HEK293 (cell line): ENCODE results near the gene HOXA6.

Experiments
- CTCF ChIA-PET: fragments of 350-600 bp; formaldehyde crosslinking; extraction: SDS; loops from one replicate; lab custom pipeline; 2021; ENCODE audit warnings: antibody characterized with exemption; lab: Yijun Ruan, JAX
- POLR2A ChIA-PET: fragments of 300-600 bp; formaldehyde crosslinking; extraction: SDS; loops from one replicate; lab custom pipeline; 2020; ENCODE audit warnings: antibody characterized with exemption, inconsistent platforms; lab: Yijun Ruan, JAX
- H3K27ac ChIP-seq: fragments of 200-500 bp; sonication (Bioruptor generic); 2 replicates; pipeline ENCODE4 v1.5.1; 2014; ENCODE audit warnings: low read depth, low read length, control low read depth, inconsistent platforms; ENCODE audit errors: extremely low read depth
- H3K36me3 ChIP-seq, 2 experiments: fragments of 200-500 bp in 1 of 2; sonication (Bioruptor generic) in 1 of 2; 1 replicate in 1 of 2; 2 replicates in 1 of 2; pipeline ENCODE4 v1.5.1; 2014 to 2017; ENCODE audit warnings: inconsistent platforms in 2 of 2, low read length in 2 of 2; ENCODE audit not compliant: control insufficient read depth in 2 of 2, insufficient read depth in 1 of 2
- H3K4me1 ChIP-seq: fragments of 200-500 bp; sonication (Bioruptor generic); 2 replicates; pipeline ENCODE4 v1.5.1; 2014; ENCODE audit warnings: mild to moderate bottlenecking, low read length, inconsistent platforms; ENCODE audit not compliant: control insufficient read depth, insufficient read depth
- H3K4me3 ChIP-seq: 2 replicates; pipeline ENCODE4 v1.5.1; 2011; ENCODE audit warnings: low read depth, mild to moderate bottlenecking, control low read depth, low read length, moderate library complexity
- H3K9me3 ChIP-seq: fragments of 200-500 bp; sonication (Bioruptor generic); 2 replicates; pipeline ENCODE4 v1.5.1; 2014; ENCODE audit warnings: low read depth, low read length, inconsistent platforms; ENCODE audit not compliant: control insufficient read depth, insufficient read depth
- KLF8 ChIP-seq: fragments of 450-650 bp; formaldehyde crosslinking; IDR thresholded peaks from 2 replicates; pipeline ENCODE4 v1.5.1; 2016; ENCODE audit warnings: missing biosample characterization, missing genetic modification characterization
- YY1 ChIP-seq: fragments of 450-650 bp; formaldehyde crosslinking; IDR thresholded peaks from 2 replicates; pipeline ENCODE4 v1.5.1; 2018; ENCODE audit warnings: missing biosample characterization, missing genetic modification characterization
- ZBTB17 ChIP-seq: fragments of 450-650 bp; formaldehyde crosslinking; IDR thresholded peaks from 2 replicates; pipeline ENCODE4 v1.5.1; 2016; ENCODE audit warnings: missing biosample characterization, missing genetic modification characterization
- ZBTB20 ChIP-seq: fragments of 450-650 bp; formaldehyde crosslinking; IDR thresholded peaks from 2 replicates; pipeline ENCODE4 v1.5.1; 2016; ENCODE audit warnings: missing biosample characterization, missing genetic modification characterization
- ZFHX2 ChIP-seq: fragments of 450-650 bp; formaldehyde crosslinking; conservative IDR thresholded peaks from 2 replicates; pipeline ENCODE4 v1.5.1; 2016; ENCODE audit warnings: missing biosample characterization, missing genetic modification characterization
- ZFP69B ChIP-seq: fragments of 450-650 bp; formaldehyde crosslinking; IDR thresholded peaks from 2 replicates; pipeline ENCODE4 v1.5.1; 2016; ENCODE audit warnings: missing biosample characterization, missing genetic modification characterization
- ZIC2 ChIP-seq: fragments of 450-650 bp; formaldehyde crosslinking; IDR thresholded peaks from 2 replicates; pipeline ENCODE4 v1.5.1; 2016; ENCODE audit warnings: missing biosample characterization, missing genetic modification characterization
- ZNF121 ChIP-seq: fragments of 450-650 bp; formaldehyde crosslinking; IDR thresholded peaks from 2 replicates; pipeline ENCODE4 v1.5.1; 2016; ENCODE audit warnings: missing biosample characterization, missing genetic modification characterization
- ZNF155 ChIP-seq: fragments of 450-650 bp; formaldehyde crosslinking; IDR thresholded peaks from 2 replicates; pipeline ENCODE4 v1.5.1; 2016; ENCODE audit warnings: missing biosample characterization, missing genetic modification characterization
- ZNF16 ChIP-seq: fragments of 450-650 bp; formaldehyde crosslinking; IDR thresholded peaks from 2 replicates; pipeline ENCODE4 v1.5.1; 2016; ENCODE audit warnings: low read depth, missing biosample characterization, missing genetic modification characterization
- ZNF211 ChIP-seq: fragments of 450-650 bp; formaldehyde crosslinking; IDR thresholded peaks from 2 replicates; pipeline ENCODE4 v1.5.1; 2016; ENCODE audit warnings: low read depth, missing biosample characterization, missing genetic modification characterization
- ZNF221 ChIP-seq: fragments of 450-650 bp; formaldehyde crosslinking; IDR thresholded peaks from 2 replicates; pipeline ENCODE4 v1.5.1; 2017; ENCODE audit warnings: missing biosample characterization, missing genetic modification characterization, borderline replicate concordance
- ZNF335 ChIP-seq: fragments of 450-650 bp; formaldehyde crosslinking; conservative IDR thresholded peaks from 2 replicates; pipeline ENCODE4 v1.5.1; 2016; ENCODE audit warnings: missing biosample characterization, missing genetic modification characterization
- ZNF404 ChIP-seq: fragments of 450-650 bp; formaldehyde crosslinking; IDR thresholded peaks from 2 replicates; pipeline ENCODE4 v1.5.1; 2017; ENCODE audit warnings: missing biosample characterization, missing genetic modification characterization
- ZNF510 ChIP-seq: fragments of 450-650 bp; formaldehyde crosslinking; IDR thresholded peaks from 2 replicates; pipeline ENCODE4 v1.5.1; 2018; ENCODE audit warnings: mild to moderate bottlenecking, missing genetic modification characterization, missing biosample characterization; ENCODE audit not compliant: insufficient replicate concordance
- ZNF610 ChIP-seq: fragments of 450-650 bp; formaldehyde crosslinking; IDR thresholded peaks from 2 replicates; pipeline ENCODE4 v1.5.1; 2016; ENCODE audit warnings: missing biosample characterization, missing genetic modification characterization, borderline replicate concordance
- TF ChIP-seq, protein P1 (sequence below): fragments of 450-650 bp; formaldehyde crosslinking; IDR thresholded peaks from 2 replicates; pipeline ENCODE4 v1.5.1; 2016; ENCODE audit warnings: missing biosample characterization, missing genetic modification characterization
- TF ChIP-seq, protein P2 (sequence below): fragments of 450-650 bp; formaldehyde crosslinking; IDR thresholded peaks from 2 replicates; pipeline ENCODE4 v1.5.1; 2016; ENCODE audit warnings: missing biosample characterization, missing genetic modification characterization
- TF ChIP-seq, protein P3 (sequence below): fragments of 450-650 bp; formaldehyde crosslinking; IDR thresholded peaks from 2 replicates; pipeline ENCODE4 v1.5.1; 2016; ENCODE audit warnings: missing biosample characterization, missing genetic modification characterization

Gene HOXA6

DNA sequence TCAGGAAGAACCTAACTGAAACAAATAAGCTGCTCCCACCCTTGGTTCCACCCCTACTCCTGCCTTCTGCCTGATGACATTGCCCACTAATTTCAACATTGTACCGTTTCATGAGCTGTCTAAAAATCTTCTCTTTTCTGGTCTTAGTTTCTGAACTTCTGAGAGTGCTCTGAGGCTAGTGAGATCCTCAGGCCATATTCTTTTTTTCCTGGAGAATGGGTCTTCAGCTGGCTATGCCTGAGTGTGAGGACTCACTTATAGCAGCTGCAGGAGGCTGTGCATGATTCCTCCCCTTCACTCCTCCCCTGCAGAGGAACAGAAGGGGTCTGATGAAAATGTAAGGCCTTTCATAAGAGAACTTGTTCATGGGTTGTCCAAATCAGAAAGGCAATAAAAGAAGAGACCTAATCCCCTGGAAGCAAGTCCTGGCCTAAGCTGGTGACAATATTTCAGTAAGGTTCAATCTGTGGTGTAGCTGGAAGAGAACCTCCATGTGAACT, 28.1 kb downstream of the HOXA6 start (continued):
- TF ChIP-seq, protein P1, sequence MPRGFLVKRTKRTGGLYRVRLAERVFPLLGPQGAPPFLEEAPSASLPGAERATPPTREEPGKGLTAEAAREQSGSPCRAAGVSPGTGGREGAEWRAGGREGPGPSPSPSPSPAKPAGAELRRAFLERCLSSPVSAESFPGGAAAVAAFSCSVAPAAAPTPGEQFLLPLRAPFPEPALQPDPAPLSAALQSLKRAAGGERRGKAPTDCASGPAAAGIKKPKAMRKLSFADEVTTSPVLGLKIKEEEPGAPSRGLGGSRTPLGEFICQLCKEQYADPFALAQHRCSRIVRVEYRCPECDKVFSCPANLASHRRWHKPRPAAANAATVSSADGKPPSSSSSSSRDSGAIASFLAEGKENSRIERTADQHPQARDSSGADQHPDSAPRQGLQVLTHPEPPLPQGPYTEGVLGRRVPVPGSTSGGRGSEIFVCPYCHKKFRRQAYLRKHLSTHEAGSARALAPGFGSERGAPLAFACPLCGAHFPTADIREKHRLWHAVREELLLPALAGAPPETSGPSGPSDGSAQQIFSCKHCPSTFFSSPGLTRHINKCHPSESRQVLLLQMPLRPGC (tag by site-specific recombination), result no peak
- no peak for TF ChIP-seq ZNF221
- TF ChIP-seq ZIC2 (tag by site-specific recombination), result peak; percentile 23; the same call in 1 of the 2 replicates

DNA sequence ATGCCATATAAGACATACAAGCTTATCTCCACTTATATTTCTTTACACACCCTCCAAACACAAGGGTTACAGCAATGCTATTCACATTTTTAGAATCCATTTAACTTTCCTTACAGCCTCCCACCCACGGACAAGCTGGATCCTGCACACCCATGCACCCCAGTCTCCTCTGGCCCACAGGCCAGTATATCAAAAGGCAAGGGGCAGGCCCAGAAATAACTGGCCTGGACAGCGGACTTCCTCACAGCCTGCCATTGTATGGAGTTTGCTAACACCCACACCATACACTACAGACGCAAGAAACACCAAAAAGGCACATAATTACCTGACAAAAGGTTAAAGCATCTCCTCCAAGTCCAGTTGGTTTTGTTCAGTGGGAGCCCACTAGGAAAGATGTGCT, 29.0 kb downstream of the HOXA6 start:
- Histone ChIP-seq H3K4me3 (no peak overlapping the region), H3K27ac (no peak overlapping the region), H3K4me1 (peaks cover 39% of the 10 kb centered on the region), H3K9me3 (no peaks in the 10 kb centered on the region), H3K36me3 (peaks cover 0 to 22% of the 10 kb centered on the region in 2 experiments; a peak in 1 of 3 replicates)
- ChIA-PET CTCF (interaction anchor here (0.5 to 1.3 kb wide), 2 partner anchors 12 to 268 kb away, joined by 3 to 5 read pairs; partner anchors contain the start of gene HOXA4), POLR2A (interaction anchor here (1.1 to 2.9 kb wide), 2 partner anchors 9 to 22 kb away, joined by 3 to 9 read pairs; partner anchors contain the start of gene HOXA1)
- TF ChIP-seq ZFP69B (tag by site-specific recombination), result no peak
- TF ChIP-seq ZNF510 (tag by site-specific recombination), result no peak
- TF ChIP-seq ZNF211 (tag by site-specific recombination), result no peak
- peak; percentile 48 for TF ChIP-seq ZFHX2 (tag by site-specific recombination)

DNA sequence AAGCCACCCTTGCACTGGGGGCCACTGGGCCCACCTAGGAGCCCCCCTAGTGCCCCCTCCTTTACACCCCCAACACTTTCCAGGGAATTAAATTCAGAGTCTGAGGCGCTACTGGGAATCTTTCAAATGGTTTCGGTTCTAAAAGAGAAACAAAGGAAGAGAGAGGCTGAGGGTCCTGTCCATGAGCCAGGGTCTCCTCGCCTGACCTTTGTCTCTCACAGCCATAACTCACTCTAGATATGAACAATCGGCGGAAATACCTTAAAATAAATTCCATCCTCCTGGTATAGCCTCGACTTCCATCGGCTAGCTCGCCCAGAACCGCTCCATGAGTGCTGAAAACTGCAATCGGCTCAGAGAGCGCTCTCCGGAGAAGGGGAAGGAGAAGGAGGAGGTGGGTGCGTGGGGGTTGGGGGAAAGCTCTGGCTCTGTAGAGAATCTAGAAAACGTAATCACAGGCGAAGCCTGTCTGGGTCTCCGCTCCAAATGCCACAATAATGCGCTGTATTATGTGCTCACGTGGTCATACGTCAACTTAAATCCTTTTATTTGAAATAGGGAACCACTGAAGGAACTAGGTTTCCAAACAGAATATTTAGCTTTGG, 29.6 kb downstream of the HOXA6 start:
- peaks cover 0 to 22% of the 10 kb centered on the region in 2 experiments; a peak in 1 of 3 replicates for H3K36me3 ChIP-seq
- no peaks in the 10 kb centered on the region for H3K9me3 ChIP-seq
- H3K4me1 ChIP-seq, result peaks cover 39% of the 10 kb centered on the region
- ChIA-PET CTCF (interaction anchor here (1.3 kb wide), 1 partner anchor 13 kb away, joined by 3 read pairs; the partner anchor contains the start of gene HOXA4), POLR2A (interaction anchor here (1.1 to 2.9 kb wide), 2 partner anchors 10 to 21 kb away, joined by 3 to 9 read pairs; partner anchors contain the start of gene HOXA1)
- peak overlapping the region; percentile 99; the same call in 1 of the 2 replicates for H3K27ac ChIP-seq
- no peak overlapping the region for H3K4me3 ChIP-seq
- peak; percentile 47 for TF ChIP-seq ZBTB20 (tag by site-specific recombination)
- TF ChIP-seq ZNF404 (tag by site-specific recombination), result no peak
- TF ChIP-seq ZNF155 (tag by site-specific recombination), result no peak
- TF ChIP-seq ZNF16 (tag by site-specific recombination), result no peak

DNA sequence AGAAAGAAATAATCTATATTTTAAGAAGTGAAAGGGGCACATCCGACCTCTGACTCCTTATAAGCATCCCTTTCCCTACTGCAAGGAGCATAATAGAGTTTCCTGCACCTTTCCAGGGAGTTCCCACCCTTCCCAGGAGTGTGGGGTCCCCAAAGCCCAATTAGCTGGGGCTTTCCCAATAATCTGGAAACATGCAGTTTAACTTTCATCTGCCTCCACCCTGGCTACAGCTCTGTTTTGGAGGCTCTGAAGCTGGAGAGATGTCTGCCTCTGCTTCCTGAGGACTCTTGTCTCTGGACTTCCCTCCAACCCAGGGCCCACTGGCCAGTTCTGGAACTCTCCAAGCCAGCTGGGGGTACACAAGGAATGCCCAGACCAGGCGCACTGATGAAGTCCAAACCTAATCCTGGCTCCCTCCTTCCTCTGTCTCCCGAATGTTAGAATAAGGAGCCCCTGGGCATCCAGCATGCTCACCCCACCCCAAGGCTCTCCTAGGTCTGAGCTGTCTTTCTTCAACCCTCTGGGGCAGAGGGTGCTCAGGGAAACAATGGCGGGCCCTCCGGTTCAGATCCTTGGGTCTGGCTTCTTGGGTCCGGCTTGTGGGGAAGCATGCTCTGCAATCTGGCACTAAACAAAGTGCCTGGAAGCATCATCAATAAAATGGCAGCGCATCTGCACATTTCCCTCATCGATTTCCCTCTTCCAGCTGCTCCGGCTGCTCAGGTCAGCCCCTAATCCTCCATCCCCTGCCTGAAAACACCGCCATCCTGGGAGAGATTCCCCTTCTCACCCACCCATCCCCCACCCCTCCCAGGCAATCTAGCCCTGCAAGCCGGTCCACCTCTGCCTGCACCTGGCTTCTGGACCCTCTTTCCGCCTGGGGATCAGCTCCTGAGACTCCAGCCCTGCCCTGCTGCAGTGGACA, 30.4 kb downstream of the HOXA6 start:
- no peaks in the 10 kb centered on the region for H3K9me3 ChIP-seq
- POLR2A ChIA-PET, result interaction anchor here (0.7 to 2.9 kb wide), 3 partner anchors 11 to 69 kb away, joined by 3 to 9 read pairs (median 3); partner anchors contain the start of gene HOXA1
- CTCF ChIA-PET, result interaction anchor here (1.1 to 1.3 kb wide), 3 partner anchors 11 to 27 kb away, joined by 3 to 6 read pairs (median 4); partner anchors contain the start of genes HOXA4 and HOXA5
- peak overlapping the region; percentile 99 for H3K27ac ChIP-seq
- H3K4me3 ChIP-seq, result no peak overlapping the region
- peaks cover 39% of the 10 kb centered on the region for H3K4me1 ChIP-seq
- H3K36me3 ChIP-seq, result peaks cover 0 to 22% of the 10 kb centered on the region in 2 experiments; a peak in 1 of 3 replicates
- TF ChIP-seq ZNF335 (tag by site-specific recombination), result peak; percentile 31; the same call in 1 of the 2 replicates
- TF ChIP-seq YY1, result 0 out of 2 replicates have a peak, but pooled peaks have one; percentile 14
- TF ChIP-seq ZNF610 (tag by site-specific recombination), result no peak
- peak; percentile 23; the same call in 1 of the 2 replicates for TF ChIP-seq ZBTB17 (tag by site-specific recombination)
- TF ChIP-seq, protein P2, sequence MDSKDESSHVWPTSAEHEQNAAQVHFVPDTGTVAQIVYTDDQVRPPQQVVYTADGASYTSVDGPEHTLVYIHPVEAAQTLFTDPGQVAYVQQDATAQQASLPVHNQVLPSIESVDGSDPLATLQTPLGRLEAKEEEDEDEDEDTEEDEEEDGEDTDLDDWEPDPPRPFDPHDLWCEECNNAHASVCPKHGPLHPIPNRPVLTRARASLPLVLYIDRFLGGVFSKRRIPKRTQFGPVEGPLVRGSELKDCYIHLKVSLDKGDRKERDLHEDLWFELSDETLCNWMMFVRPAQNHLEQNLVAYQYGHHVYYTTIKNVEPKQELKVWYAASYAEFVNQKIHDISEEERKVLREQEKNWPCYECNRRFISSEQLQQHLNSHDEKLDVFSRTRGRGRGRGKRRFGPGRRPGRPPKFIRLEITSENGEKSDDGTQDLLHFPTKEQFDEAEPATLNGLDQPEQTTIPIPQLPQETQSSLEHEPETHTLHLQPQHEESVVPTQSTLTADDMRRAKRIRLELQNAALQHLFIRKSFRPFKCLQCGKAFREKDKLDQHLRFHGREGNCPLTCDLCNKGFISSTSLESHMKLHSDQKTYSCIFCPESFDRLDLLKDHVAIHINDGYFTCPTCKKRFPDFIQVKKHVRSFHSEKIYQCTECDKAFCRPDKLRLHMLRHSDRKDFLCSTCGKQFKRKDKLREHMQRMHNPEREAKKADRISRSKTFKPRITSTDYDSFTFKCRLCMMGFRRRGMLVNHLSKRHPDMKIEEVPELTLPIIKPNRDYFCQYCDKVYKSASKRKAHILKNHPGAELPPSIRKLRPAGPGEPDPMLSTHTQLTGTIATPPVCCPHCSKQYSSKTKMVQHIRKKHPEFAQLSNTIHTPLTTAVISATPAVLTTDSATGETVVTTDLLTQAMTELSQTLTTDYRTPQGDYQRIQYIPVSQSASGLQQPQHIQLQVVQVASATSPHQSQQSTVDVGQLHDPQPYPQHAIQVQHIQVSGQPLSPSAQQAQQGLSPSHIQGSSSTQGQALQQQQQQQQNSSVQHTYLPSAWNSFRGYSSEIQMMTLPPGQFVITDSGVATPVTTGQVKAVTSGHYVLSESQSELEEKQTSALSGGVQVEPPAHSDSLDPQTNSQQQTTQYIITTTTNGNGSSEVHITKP (tag by site-specific recombination), result peak; percentile 80
- TF ChIP-seq, protein P3, sequence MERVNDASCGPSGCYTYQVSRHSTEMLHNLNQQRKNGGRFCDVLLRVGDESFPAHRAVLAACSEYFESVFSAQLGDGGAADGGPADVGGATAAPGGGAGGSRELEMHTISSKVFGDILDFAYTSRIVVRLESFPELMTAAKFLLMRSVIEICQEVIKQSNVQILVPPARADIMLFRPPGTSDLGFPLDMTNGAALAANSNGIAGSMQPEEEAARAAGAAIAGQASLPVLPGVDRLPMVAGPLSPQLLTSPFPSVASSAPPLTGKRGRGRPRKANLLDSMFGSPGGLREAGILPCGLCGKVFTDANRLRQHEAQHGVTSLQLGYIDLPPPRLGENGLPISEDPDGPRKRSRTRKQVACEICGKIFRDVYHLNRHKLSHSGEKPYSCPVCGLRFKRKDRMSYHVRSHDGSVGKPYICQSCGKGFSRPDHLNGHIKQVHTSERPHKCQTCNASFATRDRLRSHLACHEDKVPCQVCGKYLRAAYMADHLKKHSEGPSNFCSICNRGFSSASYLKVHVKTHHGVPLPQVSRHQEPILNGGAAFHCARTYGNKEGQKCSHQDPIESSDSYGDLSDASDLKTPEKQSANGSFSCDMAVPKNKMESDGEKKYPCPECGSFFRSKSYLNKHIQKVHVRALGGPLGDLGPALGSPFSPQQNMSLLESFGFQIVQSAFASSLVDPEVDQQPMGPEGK (tag by site-specific recombination), result 0 out of 2 replicates have a peak, but pooled peaks have one; percentile 3
- TF ChIP-seq KLF8 (tag by site-specific recombination), result no peak
- peak; percentile 91 for TF ChIP-seq ZNF121
